Upper lobe of right lung (tissue), 1 donor: ENCODE results near the gene LVRN. TPM values are rescaled to one million over a fixed set of nuclear protein-coding genes. Genes with fewer than 3 reads are reported as not detected.

Experiments used
- ATAC-seq: fragments of 200-7000 bp; cut with Tn5 transposase; one replicate; pipeline ENCODE4 v1.9.1; 2020; ENCODE audit warnings: mild to moderate bottlenecking, moderate library complexity
- DNase-seq: peaks from one replicate; pipeline ENCODE4 v3.0.0-alpha.2; 2020
- H3K27ac ChIP-seq: fragments of 200-600 bp; one replicate; pipeline ENCODE4 v1.8.0; 2022
- H3K27me3 ChIP-seq: fragments of 200-600 bp; one replicate; pipeline ENCODE4 v1.8.0; 2022; ENCODE audit warnings: mild to moderate bottlenecking
- H3K36me3 ChIP-seq: fragments of 200-600 bp; one replicate; pipeline ENCODE4 v1.8.0; 2022
- H3K4me1 ChIP-seq: fragments of 200-600 bp; one replicate; pipeline ENCODE4 v1.8.0; 2022
- H3K4me3 ChIP-seq: fragments of 200-600 bp; one replicate; pipeline ENCODE4 v1.8.0; 2022; ENCODE audit warnings: mild to moderate bottlenecking
- H3K9me3 ChIP-seq: fragments of 200-600 bp; one replicate; pipeline ENCODE4 v1.8.0; 2022
- intact Hi-C: fragments of 100-400 bp; cut with DNase I; formaldehyde crosslinking; loops from one replicate; pipeline ENCODE4 v1.11.0; 2022
- total RNA-seq: library from RNA; stranded (reverse); fragmentation: NEBNext Ultra II Directional; extraction: Animal tissue kit (Norgen Biotek cat#: 25700); gene quantifications from one replicate; pipeline ENCODE4 v1.2.1, GENCODE V29; 2021
- TF ChIP-seq, protein P1 (sequence below): fragments of 200-600 bp; IDR thresholded peaks from one replicate; pipeline ENCODE4 v1.8.0; 2022; ENCODE audit warnings: antibody characterized with exemption
- donor health status: DM: no; HTN: yes; CAD: no; lungs with severe emphysema.

LVRN gene
- total RNA-seq, 1 donor from 2014 or later: 0.20 TPM

DNA sequence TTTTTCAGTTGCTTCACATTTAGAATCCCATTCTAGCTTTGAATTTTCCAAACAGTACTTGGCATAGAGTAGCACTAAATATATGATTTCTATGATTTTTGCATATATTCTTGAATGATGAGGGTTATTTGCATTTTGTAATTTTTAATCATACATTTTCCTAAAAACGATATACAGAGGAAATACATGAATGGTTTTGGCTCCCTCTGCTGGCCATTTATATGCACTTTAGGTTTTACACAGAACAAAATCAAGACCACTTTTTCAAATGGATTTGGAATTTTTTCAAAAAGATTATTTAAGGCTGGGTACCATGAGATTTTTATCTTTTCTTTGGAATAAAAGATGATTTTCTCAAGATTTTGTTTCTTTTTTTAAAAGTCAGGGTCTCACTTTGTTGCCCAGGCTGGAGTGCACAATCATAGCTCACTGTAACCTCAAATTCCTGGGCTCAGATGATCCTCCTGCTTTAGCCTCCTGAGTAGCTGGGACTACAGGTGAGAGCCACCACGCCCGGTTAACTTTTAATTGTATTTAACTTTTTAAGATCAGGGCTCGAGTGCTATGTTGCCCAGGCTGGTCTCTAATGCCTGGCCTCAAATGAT, 105.9 kb downstream of the LVRN start:
- Histone ChIP-seq H3K4me1 (no peaks in the 10 kb centered on the region), H3K9me3 (no peaks in the 10 kb centered on the region), H3K36me3 (no peaks in the 10 kb centered on the region), H3K4me3 (no peak overlapping the region), H3K27me3 (peaks cover 19% of the 10 kb centered on the region), H3K27ac (no peak overlapping the region)
- peak; percentile 56 for ATAC-seq
- intact Hi-C loops: no loop called here
- DNase-seq: no peak
- TF ChIP-seq, protein P1, sequence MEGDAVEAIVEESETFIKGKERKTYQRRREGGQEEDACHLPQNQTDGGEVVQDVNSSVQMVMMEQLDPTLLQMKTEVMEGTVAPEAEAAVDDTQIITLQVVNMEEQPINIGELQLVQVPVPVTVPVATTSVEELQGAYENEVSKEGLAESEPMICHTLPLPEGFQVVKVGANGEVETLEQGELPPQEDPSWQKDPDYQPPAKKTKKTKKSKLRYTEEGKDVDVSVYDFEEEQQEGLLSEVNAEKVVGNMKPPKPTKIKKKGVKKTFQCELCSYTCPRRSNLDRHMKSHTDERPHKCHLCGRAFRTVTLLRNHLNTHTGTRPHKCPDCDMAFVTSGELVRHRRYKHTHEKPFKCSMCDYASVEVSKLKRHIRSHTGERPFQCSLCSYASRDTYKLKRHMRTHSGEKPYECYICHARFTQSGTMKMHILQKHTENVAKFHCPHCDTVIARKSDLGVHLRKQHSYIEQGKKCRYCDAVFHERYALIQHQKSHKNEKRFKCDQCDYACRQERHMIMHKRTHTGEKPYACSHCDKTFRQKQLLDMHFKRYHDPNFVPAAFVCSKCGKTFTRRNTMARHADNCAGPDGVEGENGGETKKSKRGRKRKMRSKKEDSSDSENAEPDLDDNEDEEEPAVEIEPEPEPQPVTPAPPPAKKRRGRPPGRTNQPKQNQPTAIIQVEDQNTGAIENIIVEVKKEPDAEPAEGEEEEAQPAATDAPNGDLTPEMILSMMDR: peak; percentile 91

DNA sequence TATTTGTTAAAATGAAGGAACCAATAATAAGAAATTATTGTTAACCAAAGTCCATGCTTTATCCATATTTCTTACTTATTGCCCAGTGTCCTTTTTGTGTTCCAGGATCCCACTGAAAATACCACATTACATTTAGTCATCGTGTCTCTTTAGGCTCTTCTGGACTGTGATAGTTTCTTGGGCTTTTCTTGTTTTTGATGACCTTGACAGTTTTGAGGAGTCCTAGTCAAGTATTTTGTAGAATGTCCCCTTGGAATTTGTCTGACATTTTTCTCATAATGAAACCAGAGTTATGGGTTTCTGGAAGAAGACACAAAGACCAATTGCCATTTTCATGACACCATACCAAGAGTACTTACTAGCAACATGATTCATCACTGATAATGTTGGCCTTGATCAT, 108.9 kb downstream of the LVRN start:
- H3K27me3 ChIP-seq: peaks cover 6% of the 10 kb centered on the region
- no peaks in the 10 kb centered on the region for H3K4me1 ChIP-seq
- no peak overlapping the region for H3K4me3 ChIP-seq
- H3K27ac ChIP-seq: no peak overlapping the region
- no peaks in the 10 kb centered on the region for H3K9me3 ChIP-seq
- intact Hi-C loops: no loop called here
- no peak for ATAC-seq
- no peaks in the 10 kb centered on the region for H3K36me3 ChIP-seq
- no peak for DNase-seq
- TF ChIP-seq, protein P1: no peak

DNA sequence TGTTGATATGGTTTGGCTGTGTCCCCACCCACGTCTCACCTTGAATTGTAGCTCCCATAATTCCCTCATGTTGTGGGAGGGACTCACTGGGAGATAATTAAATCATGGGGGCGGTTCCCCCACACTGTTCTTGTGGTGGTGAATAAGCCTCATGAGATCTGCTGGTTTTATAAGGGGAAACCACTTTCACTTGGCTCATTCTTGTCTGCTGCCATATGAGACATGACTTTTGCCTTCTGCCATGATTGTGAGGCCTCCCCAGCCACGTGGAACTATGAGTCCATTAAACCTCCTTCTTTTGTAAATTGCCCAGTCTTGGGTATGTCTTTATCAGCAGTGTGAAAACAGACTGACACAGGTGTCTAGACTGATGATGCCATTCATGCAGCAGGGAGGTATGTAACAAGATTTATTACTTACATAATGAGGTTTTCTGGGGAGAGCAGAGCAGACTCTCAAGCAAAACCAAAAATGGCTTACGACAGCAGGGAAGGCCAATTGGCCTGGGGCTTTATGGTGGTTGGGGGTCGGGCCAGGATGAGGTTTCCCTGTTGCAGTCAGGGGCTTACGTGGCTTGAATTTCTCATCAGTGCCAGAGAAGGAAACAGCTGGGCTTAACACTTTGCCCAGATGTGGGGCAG, 113.0 kb downstream of the LVRN start:
- no peak overlapping the region for H3K27ac ChIP-seq
- intact Hi-C loops: no loop called here
- DNase-seq (no peak), ATAC-seq (no peak)
- TF ChIP-seq, protein P1: no peak
- H3K4me1 ChIP-seq: no peaks in the 10 kb centered on the region
- no peaks in the 10 kb centered on the region for H3K27me3 ChIP-seq
- no peaks in the 10 kb centered on the region for H3K9me3 ChIP-seq
- H3K36me3 ChIP-seq: no peaks in the 10 kb centered on the region
- H3K4me3 ChIP-seq: no peak overlapping the region

DNA sequence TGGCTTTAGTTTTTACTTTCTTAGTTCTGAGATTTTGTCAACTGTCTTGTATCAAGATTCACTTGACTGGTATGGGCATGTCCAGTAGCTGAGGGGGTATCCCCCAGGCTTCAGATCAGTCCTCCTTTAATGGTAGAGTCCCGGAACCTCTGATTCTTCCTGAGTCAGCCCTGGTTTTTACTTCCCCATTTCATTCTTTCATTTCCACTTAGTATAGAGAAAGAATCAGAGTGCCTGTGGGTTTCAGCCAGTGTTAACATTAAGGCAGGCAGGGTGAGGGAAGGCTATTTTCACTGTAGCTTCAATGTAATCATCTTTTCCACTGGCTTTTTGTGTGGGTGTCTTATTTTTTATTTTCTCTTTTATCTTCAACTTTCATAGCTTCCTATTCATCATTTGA, 114.2 kb downstream of the LVRN start:
- no peaks in the 10 kb centered on the region for H3K27me3 ChIP-seq
- no peak overlapping the region for H3K4me3 ChIP-seq
- H3K36me3 ChIP-seq: no peaks in the 10 kb centered on the region
- H3K27ac ChIP-seq: no peak overlapping the region
- TF ChIP-seq, protein P1: no peak
- no peak for DNase-seq
- intact Hi-C loops: no loop called here
- no peaks in the 10 kb centered on the region for H3K4me1 ChIP-seq
- H3K9me3 ChIP-seq: no peaks in the 10 kb centered on the region
- ATAC-seq: peak; percentile 68

Other genes starting within 250 kb of the LVRN start
- 20.1 TPM for gene CDO1, start 145.8 kb upstream of the LVRN start, total RNA-seq
- 36.5 TPM for gene ATG12, start 120.9 kb upstream of the LVRN start, total RNA-seq
- 70.4 TPM for gene AP3S1, start 120.5 kb upstream of the LVRN start, total RNA-seq
- gene ARL14EPL, start 70.0 kb downstream of the LVRN start, total RNA-seq: not detected
- 28.9 TPM for gene COMMD10, start 122.5 kb downstream of the LVRN start, total RNA-seq